Brain microvascular endothelial cell (primary cell): ENCODE measurements around the gene FBXL16.
"Not testable (repeated sequence)": the region's sequence is repeated elsewhere in the genome, so short reads cannot be mapped to it uniquely, and the experiment has no call there.

Experiments
- DNase-seq: peaks from one replicate; pipeline ENCODE4 v3.0.0-alpha.2; 2020
- H3K27ac ChIP-seq: fragments of 250-450 bp; sonication (Bioruptor Pico); 2 replicates; pipeline ENCODE4 v1.5.1; 2020; ENCODE audit warnings: mild to moderate bottlenecking, moderate library complexity
- H3K27me3 ChIP-seq: fragments of 250-450 bp; sonication (Bioruptor Pico); replicated peaks from 2 replicates; pipeline ENCODE4 v1.5.1; 2020; ENCODE audit warnings: mild to moderate bottlenecking
- H3K36me3 ChIP-seq: fragments of 250-450 bp; sonication (Bioruptor Pico); replicated peaks from 2 replicates; pipeline ENCODE4 v1.5.1; 2020; ENCODE audit warnings: mild to moderate bottlenecking
- H3K4me3 ChIP-seq: 2 replicates; pipeline ENCODE4 v1.5.1; 2011; ENCODE audit warnings: low read depth, mild to moderate bottlenecking, control low read depth, low read length, moderate library complexity
- in situ Hi-C: cut with HindIII; loops from 2 replicates; pipeline ENCODE4 v1.10.0; 2017; ENCODE audit warnings: low sequenced_read_pairs, low pct_ligation_motif_present
- TF ChIP-seq, protein P1 (sequence below): IDR thresholded peaks from 2 replicates; pipeline ENCODE4 v1.5.1; 2011; ENCODE audit warnings: low read depth, mild to moderate bottlenecking, moderate library complexity, low read length, control low read depth, inconsistent platforms; ENCODE audit errors: missing control alignments

The FBXL16 gene

GRCh38 chr16:712740-713250 lies 7.2 kb upstream of the FBXL16 start:
- not testable (repeated sequence) for H3K27me3 ChIP-seq, H3K36me3 ChIP-seq, H3K4me3 ChIP-seq
- DNase-seq = peak; percentile 94
- TF ChIP-seq, protein P1, sequence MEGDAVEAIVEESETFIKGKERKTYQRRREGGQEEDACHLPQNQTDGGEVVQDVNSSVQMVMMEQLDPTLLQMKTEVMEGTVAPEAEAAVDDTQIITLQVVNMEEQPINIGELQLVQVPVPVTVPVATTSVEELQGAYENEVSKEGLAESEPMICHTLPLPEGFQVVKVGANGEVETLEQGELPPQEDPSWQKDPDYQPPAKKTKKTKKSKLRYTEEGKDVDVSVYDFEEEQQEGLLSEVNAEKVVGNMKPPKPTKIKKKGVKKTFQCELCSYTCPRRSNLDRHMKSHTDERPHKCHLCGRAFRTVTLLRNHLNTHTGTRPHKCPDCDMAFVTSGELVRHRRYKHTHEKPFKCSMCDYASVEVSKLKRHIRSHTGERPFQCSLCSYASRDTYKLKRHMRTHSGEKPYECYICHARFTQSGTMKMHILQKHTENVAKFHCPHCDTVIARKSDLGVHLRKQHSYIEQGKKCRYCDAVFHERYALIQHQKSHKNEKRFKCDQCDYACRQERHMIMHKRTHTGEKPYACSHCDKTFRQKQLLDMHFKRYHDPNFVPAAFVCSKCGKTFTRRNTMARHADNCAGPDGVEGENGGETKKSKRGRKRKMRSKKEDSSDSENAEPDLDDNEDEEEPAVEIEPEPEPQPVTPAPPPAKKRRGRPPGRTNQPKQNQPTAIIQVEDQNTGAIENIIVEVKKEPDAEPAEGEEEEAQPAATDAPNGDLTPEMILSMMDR = peak; percentile 67
- in situ Hi-C loops = loop anchor here (25.0 kb wide), 1 partner anchor 275 kb away; the partner anchor contains the start of gene SOX8
- peak overlapping the region; percentile 64 for H3K27ac ChIP-seq

DNA sequence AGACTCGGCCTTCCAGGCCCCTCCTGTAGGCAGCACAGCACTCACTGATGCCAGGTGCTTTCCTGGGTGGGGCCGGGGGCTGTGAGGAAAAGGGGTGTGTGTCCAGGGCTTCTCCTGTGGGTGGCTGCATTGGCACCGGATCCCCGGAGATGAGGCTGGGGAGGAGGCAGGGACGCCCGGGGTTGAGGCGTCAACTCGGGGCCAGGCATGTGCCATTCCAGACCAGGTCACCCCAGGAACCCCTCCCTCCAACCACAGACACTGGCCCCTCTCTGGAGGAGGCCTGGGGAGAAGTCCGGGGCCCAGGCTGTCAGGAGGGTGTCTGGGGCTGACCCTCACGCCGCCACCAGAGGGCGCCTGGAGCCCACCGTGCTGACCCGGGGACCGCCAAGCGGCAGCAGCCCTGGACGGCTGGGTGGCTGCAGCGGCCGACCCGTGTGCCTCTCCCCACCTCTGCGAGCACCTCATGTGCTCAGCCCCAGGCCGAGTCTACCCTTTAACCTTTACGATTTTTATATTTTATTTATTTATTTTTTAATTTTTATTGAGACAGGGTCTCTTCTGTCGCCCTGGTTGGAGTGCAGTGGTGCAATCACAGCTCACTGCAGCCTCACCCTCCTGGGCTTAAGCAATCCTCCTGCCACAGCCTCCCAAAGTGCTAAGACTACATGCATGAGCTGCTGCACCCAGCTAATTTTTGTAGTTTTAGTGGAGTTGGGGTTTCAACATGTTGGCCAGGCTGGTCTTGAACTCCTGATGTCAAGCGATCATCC lies 6.1 kb upstream of the FBXL16 start:
- in situ Hi-C loops = loop anchor here (25.0 kb wide), 1 partner anchor 276 kb away; the partner anchor contains the start of gene SOX8
- H3K36me3 ChIP-seq = no peaks in the 10 kb centered on the region
- peaks cover 10% of the 10 kb centered on the region for H3K27me3 ChIP-seq
- TF ChIP-seq, protein P1 = peak; percentile 83
- DNase-seq = peak; percentile 46
- H3K27ac ChIP-seq = no peak overlapping the region
- no peak overlapping the region for H3K4me3 ChIP-seq

DNA sequence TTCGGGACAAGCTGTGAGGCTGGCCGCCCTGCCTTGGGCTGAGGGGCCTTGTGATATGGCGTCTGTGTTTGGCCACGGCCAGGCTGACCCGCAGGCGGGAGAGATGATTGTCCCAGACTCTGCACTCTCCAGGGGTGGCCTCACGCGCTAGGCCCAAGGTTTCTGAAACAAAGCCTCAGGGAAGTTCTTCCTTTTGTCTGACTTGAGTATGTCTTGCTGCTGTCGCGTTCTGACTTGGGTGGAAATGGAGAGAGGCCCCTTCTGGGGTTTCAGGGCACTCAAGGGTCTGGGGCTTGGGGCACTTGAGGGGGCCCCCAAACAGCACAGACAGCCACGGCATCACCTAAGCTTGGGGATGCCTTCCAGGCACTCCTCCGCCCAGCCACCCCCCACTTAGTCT lies 5.5 kb upstream of the FBXL16 start:
- DNase-seq = no peak
- in situ Hi-C loops = loop anchor here (25.0 kb wide), 1 partner anchor 276 kb away; the partner anchor contains the start of gene SOX8
- H3K27ac ChIP-seq = no peak overlapping the region
- TF ChIP-seq, protein P1 = no peak
- H3K36me3 ChIP-seq = no peaks in the 10 kb centered on the region
- peaks cover 16% of the 10 kb centered on the region for H3K27me3 ChIP-seq
- H3K4me3 ChIP-seq = no peak overlapping the region

DNA sequence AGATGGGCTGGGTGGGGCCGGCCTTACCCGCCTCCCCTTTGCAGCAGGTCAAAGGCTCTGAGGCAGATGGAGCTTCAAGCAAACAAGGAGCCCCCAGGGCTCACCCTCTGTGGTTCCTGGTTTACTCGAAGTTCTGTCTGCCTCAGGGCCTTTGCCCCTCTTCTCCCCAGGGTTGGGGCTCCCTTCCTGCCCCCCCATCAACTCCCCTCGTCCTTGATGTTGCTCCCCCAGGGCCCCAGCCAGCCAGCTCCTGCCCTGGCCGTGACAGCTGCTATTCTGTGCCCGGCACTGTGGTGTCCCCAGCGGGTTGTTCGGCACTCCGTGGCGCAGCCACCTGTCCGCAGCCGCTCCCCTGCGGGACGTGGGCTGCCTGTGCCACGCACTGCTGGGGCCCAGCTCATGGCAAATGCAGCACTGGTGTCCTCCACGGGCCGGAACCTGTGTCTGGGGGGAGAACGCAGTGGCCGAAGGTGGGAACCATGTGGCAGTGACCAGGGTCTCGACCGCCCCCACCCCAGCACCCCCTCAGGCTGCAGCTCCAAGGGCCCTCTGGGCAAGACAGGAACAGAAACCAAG lies 5.0 kb upstream of the FBXL16 start:
- Histone ChIP-seq H3K27me3 (peaks cover 19% of the 10 kb centered on the region), H3K36me3 (no peaks in the 10 kb centered on the region), H3K4me3 (no peak overlapping the region), H3K27ac (no peak overlapping the region)
- DNase-seq = no peak
- in situ Hi-C loops = loop anchor here (25.0 kb wide), 1 partner anchor 277 kb away; the partner anchor contains the start of gene SOX8
- TF ChIP-seq, protein P1 = no peak

DNA sequence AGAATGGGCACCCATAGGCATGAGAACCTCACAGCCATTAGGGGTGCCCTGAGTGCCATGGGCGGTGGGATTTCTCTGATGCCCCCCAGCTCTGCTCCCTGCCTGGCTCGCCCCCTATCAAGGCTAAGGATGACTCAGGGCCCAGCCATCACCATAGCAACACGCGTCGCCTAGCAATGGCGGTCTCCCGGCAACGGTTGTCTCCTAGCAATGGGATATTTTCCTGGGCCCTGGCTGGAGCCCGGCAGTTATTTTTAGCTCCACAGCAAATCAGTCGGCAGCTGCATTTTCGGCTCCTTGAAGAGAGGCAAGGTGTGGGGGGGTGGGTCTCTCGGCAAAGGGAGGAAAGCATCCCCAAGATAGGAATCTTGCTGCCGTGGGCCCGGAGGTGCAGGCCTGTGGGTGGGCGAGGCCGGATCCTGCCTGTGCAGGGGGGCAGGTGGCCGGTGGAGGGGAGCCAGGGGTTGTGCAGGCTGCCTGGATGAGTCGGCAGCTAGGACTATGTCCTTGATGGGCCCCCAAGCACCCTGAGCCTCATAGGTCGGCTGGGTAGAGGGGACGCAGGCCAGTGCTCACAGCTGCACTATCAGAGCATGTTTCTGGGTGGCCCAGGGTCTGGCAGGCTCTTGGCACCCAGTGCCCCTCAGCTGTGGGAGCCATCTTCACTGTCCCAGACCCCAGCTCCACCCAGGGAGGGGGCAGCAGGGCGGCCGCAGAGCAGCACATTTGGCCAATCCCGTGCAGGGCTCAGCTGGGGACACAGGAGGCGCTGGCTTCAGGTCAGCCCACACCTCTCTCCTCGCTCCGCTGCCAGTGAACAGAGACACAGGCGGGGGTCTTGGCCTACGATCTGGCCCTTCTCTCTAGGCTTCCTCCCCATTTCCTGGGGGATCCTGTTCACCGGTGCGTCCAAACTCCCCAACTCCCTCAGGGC lies 4.2 kb upstream of the FBXL16 start:
- no peak overlapping the region for H3K4me3 ChIP-seq
- in situ Hi-C loops = loop anchor here (25.0 kb wide), 1 partner anchor 277 kb away; the partner anchor contains the start of gene SOX8
- peaks cover 24% of the 10 kb centered on the region for H3K27me3 ChIP-seq
- DNase-seq = peak; percentile 96
- TF ChIP-seq, protein P1 = no peak
- H3K27ac ChIP-seq = no peak overlapping the region
- H3K36me3 ChIP-seq = no peaks in the 10 kb centered on the region
